NCI-H1930 (cell line): Measurements from ENCODE around the gene AGPAT2.

Experiments used
- DNase-seq, 2 experiments: peaks; one replicate each; lab custom pipeline; 2025; lab: John Stamatoyannopoulos, UW

AGPAT2 gene

GRCh38 chr9:136673088-136673974, 13.9 kb downstream of the AGPAT2 start:
- no peak for DNase-seq

DNA sequence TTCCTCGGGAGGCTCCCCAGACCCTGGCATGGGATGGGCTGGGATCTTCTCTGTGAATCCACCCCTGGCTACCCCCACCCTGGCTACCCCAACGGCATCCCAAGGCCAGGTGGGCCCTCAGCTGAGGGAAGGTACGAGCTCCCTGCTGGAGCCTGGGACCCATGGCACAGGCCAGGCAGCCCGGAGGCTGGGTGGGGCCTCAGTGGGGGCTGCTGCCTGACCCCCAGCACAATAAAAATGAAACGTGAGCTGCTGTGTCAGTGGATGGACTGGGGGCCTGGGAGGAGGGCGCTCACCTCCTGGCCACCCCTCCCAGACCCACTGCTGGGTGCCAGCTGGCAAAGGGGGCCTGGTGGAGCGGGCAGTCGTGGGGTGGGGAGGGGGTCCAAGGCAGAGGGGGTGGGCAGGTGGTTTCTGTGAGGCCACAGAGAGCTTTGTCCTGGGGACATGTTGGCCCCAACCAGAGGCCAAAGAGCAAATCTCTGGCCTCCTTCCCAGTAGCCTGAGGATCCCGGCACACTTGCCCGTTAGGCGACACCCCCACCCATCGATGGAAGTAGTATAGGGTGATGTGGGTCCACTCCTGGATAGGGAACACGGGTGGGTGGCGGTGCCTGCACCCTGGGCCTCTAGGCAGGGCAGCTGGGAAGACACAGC, 14.7 kb downstream of the AGPAT2 start:
- DNase-seq = no peak

DNA sequence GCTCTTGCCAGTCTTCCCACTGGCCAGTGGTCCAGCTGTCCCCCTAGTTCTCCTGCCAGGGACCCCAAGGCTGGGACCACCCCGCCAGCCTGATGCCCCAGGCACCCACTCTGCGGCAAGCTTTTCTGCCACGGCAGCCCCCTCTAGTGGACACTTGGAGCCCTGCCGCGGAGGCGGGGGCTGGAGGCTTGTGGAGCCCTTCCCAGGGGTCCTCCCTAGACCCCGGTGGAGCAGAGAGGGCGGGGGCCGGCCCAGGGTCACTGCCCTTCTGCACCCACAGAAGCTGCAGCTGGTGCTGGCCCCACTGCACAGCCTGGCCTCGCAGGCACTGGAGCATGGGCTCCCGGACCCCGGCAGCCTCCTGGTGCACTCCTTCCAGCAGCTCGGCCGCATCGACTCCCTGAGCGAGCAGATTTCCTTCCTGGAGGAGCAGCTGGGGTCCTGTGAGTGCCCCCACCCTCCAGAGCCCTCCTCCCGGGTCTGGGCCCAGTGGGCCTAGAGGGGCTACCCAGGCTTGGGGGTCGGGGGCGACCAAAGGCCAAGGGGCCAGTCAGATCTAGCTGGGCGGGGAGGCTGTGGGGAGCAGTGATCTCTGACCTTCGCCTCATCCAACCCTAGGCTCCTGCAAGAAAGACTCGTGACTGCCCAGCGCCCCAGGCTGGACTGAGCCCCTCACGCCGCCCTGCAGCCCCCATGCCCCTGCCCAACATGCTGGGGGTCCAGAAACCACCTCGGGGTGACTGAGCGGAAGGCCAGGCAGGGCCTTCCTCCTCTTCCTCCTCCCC, 15.4 kb downstream of the AGPAT2 start:
- DNase-seq = peak in 1 of 2 experiments; percentile 33

GRCh38 chr9:136671254-136671614, 16.0 kb downstream of the AGPAT2 start:
- no peak for DNase-seq

- DNase-seq = no peak
Observed at GRCh38 chr9:136670576-136671253, 16.5 kb downstream of the AGPAT2 start.

DNA sequence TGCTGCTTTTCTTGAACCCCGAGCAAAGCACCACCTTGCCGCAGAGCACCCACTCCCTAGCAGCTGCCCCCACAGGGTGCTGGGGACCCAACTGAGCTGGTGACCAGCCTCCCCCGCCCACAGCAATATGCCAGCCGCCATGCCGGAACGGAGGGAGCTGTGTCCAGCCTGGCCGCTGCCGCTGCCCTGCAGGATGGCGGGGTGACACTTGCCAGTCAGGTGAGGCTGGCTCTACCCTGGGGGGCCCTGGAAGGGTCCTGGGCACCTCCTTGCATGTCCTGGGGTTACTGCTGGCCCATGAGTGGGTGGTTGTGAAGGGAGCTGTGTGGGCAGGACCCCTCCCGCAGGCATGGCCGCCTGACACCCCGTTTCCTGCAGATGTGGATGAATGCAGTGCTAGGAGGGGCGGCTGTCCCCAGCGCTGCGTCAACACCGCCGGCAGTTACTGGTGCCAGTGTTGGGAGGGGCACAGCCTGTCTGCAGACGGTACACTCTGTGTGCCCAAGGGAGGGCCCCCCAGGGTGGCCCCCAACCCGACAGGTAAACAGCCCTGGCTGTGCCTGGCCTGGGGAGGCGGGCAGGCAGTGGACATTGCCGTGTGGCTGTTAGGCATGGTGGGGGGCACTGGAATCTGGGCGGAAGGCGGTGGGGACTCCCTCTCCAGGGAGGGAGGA, 17.3 kb downstream of the AGPAT2 start:
- no peak for DNase-seq

DNA sequence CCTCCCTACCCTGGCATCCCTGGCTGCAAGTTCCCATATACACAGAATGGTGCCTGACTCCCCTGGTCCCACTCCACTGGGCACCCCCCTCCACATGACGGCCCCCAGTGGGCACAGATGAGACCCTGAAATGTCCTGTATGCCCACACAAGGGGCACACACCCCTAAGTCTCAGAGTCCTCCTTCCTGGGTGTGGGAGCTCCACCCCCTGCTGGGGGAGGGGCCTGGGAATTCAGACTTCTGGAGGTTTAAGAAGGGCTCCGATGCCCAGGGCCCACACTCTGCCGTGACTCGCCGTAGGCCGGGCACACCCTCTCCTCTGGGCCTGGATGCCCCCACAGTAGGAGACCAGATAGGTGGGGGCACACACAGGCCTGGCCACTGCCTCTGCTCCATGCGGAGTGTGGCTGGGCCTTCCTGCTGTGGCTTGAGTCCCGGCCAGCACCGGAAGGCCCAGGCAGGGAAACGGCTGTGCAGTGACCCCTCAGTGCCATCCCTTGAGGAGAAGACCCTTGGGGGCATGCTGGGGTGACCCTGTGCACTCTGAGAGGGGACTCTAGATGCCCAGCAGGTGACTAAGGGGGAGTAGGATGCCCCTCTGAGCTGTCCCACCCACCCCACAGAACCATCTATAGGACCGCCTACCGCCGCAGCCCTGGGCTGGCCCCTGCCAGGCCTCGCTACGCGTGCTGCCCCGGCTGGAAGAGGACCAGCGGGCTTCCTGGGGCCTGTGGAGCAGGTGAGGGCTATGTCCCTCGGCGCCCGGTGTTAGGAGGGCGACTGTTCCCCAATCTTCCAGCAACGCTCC, 18.1 kb downstream of the AGPAT2 start:
- no peak for DNase-seq

GRCh38 chr9:136667940-136668760, 19.1 kb downstream of the AGPAT2 start:
- DNase-seq = no peak

GRCh38 chr9:136667214-136667939, 19.9 kb downstream of the AGPAT2 start:
- no peak for DNase-seq

DNA sequence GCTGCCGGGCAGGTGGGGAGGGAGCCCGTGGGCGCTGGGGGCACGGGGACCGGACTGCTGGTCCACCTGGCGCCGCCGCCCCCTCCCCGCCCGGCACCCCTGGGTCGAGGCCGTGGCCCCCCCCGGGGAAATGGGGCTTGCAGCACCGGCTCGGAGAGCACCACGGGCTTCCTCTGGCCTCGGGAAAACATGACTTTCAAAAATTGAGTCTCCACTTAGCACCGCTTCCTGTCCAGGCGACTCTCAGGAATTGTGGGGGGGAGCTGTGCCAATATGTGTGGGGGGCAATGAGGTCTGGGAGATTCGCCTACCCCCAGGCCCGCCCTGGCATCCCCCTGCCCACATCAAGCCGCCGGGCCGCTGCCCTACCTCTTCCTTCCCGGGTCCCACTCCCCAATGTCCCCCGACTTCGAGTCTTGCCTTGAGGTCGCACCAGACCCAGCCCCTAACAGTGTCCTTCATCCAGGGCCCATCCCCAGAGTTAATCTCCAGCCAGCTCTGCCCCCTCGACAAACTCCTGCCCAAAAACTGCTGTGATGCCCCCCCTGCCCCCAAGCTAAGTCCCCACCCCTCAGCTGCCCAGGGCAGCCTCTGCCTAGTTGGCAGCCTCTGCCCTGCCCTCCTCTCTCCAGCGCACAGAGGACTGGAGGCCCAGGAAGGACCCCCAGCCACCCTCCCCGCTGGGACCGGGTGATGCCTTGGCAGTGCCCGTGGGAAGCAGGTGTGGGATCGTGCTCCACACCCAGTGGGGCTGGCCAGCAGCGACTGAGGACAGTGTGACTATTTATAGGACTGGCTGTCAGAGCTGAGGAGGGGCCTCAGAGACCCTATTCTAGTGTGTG, 20.7 kb downstream of the AGPAT2 start:
- DNase-seq = no peak

- no peak for DNase-seq
Observed at GRCh38 chr9:136665704-136666371, 21.4 kb downstream of the AGPAT2 start.

DNA sequence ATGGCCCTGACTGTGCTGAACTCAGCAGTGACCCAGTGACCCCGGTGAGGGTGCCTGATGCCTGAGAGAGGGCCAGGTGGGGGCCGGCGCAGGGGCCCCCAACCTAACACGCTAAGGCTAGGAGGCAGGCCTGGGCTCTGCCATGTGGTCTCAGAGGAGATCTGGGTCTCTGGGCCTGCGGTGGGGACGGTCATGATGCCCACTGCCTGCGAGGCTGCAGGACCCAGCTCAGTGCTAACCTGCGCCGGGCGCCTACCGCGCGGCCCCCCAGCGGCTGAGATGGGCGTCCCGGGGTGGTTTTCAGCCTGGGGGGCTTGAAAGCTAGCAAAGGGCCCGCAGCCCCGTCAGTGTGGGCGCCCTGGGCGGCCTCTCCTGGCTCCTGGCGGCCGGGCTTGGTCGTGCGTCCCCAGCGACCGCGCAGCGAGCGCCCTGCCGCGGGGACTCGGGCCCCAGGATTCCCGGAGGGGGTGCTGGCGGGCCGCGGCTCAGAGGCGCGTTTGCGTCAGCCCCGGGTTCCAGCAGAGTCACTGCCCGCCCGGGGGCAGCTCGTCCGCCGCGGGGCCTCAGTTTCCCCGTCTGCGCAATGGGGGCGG, 22.1 kb downstream of the AGPAT2 start:
- DNase-seq = no peak

DNA sequence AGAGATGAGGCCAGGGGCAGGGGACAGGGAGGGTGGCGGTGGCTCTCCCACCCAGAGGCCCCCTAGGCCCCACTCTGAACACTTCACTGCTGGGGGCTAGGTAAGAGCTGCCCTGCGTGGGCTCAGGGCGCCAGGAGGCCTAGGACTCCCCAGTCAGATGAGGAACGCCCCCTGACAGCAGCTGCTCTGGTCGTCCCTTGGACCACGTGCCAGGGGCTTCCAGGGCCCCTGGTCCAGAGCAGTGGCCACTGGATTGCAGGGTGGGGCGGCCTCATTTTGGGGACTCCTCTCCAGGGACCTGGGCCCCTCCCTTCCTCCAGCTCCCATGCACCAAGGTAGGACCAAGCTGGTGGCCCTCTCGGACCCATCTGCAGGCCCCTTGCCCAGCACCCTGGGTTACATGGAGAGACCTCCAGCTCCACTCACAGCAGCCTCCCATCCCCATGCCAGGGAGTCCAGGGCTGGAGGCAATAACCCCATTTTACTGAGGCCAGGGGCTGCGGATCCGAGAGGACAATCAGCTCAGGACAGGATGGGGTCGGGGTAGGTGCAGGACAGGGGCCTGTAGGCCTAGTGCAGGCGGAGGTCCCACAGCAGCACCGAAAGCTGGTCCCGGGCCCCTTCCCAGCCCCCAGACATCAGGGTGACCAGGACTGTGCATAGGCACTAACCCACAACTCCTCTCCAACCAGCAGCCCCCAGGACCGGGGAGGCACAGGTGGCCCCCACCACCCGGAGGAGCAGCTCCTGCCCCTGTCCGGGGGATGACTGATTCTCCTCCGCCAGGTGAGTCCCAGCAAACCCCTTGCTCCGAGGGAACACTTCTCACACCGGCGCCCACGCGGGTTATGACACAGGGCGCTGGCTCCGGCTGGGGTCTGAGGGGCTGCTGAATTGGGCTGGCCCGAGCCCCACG, 23.0 kb downstream of the AGPAT2 start:
- no peak for DNase-seq

DNA sequence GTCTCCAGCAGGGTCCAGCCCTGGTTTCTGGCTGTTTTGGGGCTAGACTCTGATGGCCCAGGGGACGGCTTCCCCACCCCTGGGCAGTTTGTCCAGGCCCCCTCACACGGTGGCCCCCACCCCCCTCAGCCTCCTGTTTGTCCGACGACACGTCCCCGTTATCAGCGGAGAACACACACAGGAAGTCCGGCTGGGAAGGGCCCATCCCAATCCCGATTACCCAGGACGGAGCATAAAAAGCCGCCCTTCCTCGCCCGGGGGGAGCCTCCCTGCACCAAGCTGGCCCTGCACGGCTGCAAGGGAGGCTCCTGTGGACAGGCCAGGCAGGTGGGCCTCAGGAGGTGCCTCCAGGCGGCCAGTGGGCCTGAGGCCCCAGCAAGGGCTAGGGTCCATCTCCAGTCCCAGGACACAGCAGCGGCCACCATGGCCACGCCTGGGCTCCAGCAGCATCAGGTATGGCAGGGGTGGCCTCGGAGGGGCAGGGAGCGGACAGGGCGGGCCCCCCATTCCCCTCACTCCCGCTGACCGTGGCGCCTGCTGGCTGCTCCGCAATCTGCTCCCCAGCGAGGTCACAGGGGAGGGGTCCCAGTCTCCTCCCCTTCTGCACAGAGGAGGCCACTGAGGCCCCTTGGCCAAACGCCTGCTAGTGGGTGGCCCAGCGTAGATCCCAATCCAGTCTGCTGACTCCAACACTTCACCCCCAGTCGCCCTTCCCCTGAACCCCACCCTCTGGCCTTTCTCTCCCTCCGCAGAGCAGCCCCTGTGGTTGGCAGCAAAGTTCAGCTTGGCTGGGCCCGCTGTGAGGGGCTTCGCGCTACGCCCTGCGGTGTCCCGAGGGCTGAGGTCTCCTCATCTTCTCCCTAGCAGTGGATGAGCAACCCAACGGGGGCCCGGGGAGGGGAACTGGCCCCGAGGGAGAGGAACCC, 24.3 kb downstream of the AGPAT2 start, which contains the start of gene EGFL7:
Gene EGFL7, plus strand, starts transcription at position 261 of the 926 bp plus-strand sequence. CDS start 5,367 bp downstream, outside the sequence.
- no peak for DNase-seq

DNA sequence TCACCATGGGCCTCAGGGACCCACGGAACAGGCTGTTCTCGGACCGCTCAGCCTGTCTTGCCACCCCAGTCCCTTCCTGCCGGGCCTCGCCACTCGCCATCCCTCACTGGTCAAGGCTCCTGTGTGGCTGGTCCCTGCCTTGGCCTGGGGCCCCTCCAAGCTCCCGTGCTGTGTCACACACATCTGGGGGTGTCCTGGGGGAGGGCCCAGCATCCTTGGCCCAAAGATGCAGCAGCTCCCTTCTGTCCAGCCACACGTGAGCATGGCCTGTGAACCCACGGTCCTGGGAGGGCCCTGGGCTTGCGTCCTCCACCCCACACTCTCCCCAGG, 25.0 kb downstream of the AGPAT2 start:
- DNase-seq = no peak
